Measurements from ENCODE around the gene OR2T6.
"Not testable (repeated sequence)": the region's sequence is repeated elsewhere in the genome, so short reads cannot be mapped to it uniquely, and the experiment has no call there.

OR2T6 gene

GRCh38 chr1:248428192-248428533 is 52.6 kb downstream of the OR2T6 start:
- DNase-seq (ENCODE audit: low read depth); H3K4me3 ChIP-seq (ENCODE audit: low read depth, low read length): not testable (repeated sequence)

GRCh38 chr1:248431683-248432082 is 56.1 kb downstream of the OR2T6 start:
- H3K4me3 ChIP-seq (ENCODE audit: low read depth, low read length); DNase-seq (ENCODE audit: low read depth): not testable (repeated sequence)

GRCh38 chr1:248432201-248432600 is 56.7 kb downstream of the OR2T6 start:
- not testable (repeated sequence) for DNase-seq (ENCODE audit: low read depth); H3K4me3 ChIP-seq (ENCODE audit: low read depth, low read length)

GRCh38 chr1:248433811-248434415 is 58.4 kb downstream of the OR2T6 start:
- not testable (repeated sequence) for H3K4me3 ChIP-seq (ENCODE audit: low read depth, low read length); DNase-seq (ENCODE audit: low read depth)

GRCh38 chr1:248434913-248435312 is 59.4 kb downstream of the OR2T6 start:
- not testable (repeated sequence) for DNase-seq (ENCODE audit: low read depth); H3K4me3 ChIP-seq (ENCODE audit: low read depth, low read length)

DNA sequence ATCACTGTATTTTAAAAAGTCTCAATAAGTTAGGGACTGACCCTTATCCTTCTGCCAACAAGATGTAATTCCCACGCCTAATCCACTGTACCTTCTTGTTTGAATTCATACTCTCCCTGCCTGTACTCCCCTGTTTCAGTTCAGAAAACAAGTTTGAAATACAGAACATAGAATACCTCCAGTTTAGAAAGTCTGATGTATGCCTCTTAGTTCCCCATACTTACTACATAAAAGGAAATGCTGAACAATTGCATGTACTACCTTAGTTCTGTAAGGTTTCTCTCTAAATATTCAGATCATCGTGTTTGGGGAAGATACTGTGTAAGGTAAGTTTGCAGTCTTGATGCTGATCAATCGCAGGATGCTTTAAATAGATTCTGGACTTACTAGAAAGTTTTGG is 60.8 kb downstream of the OR2T6 start:
- not testable (repeated sequence) for H3K4me3 ChIP-seq (ENCODE audit: low read depth, low read length); DNase-seq (ENCODE audit: low read depth)

- H3K4me3 ChIP-seq (ENCODE audit: low read depth, low read length); DNase-seq (ENCODE audit: low read depth): not testable (repeated sequence)
Measured at GRCh38 chr1:248438668-248439067, 63.1 kb downstream of the OR2T6 start.

DNA sequence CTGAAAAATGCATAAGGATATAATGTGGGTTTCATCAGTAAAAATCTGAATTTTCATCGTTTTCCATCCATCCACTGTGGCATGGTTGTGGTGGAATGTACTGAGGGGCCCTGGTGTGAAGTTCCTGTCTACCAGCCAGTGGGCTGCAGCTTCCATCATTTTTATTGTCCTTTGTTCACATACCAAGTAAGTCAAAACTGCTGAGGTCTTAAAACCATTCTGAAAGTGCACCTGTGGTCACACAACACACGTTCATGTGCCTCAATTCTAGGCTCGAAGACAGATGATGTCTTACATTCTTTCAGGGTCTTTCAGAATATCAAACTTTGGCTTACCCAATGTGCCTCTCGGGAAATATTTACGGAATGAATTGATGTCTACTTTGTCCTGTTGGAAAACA is 63.7 kb downstream of the OR2T6 start:
- H3K4me3 ChIP-seq (ENCODE audit: low read depth, low read length); DNase-seq (ENCODE audit: low read depth): not testable (repeated sequence)

Data from skeletal muscle cell (primary cell).